Hindlimb muscle (tissue), 1 donor: Measurements from ENCODE around the gene PCDHGB6. TPM values are rescaled to one million over a fixed set of nuclear protein-coding genes. Genes with fewer than 3 reads are reported as not detected.
"Not testable (repeated sequence)": the region's sequence is repeated elsewhere in the genome, so short reads cannot be mapped to it uniquely, and the experiment has no call there.

Experiments used
- DNase-seq: peaks from one replicate; pipeline ENCODE4 v3.0.0-alpha.2; 2013
- polyA plus RNA-seq: library from polyadenylated mRNA; unstranded; fragments of 120-200 nt; gene quantifications from one replicate; pipeline ENCODE4 v1.2.1, GENCODE V29; 2013; ENCODE audit not compliant: insufficient read length

PCDHGB6 gene
- polyA plus RNA-seq, 1 donor = 4.0 TPM

- DNase-seq = no peak
Observed at GRCh38 chr5:141389153-141390042, 18.4 kb upstream of the PCDHGB6 start.

GRCh38 chr5:141392429-141393198 lies 15.2 kb upstream of the PCDHGB6 start, which contains the start of gene PCDHGA8:
TSS of gene PCDHGA8 (plus strand) at chr5:141392633. CDS start at chr5:141392814, 181 bp downstream.
- DNase-seq = no peak

GRCh38 chr5:141393267-141393666 lies 14.6 kb upstream of the PCDHGB6 start:
- no peak for DNase-seq

GRCh38 chr5:141394401-141395187 lies 13.2 kb upstream of the PCDHGB6 start:
- DNase-seq = not testable (repeated sequence)

GRCh38 chr5:141397756-141398551 lies 9.9 kb upstream of the PCDHGB6 start, which contains the start of gene PCDHGB5:
TSS of gene PCDHGB5 (plus strand) at chr5:141397947. CDS start at chr5:141398128, 181 bp downstream.
- not testable (repeated sequence) for DNase-seq

- no peak for DNase-seq
Observed at GRCh38 chr5:141398608-141399007, 9.2 kb upstream of the PCDHGB6 start.

GRCh38 chr5:141399555-141400258 lies 8.1 kb upstream of the PCDHGB6 start:
- no peak for DNase-seq

- DNase-seq = no peak
Observed at GRCh38 chr5:141402553-141403243, 5.1 kb upstream of the PCDHGB6 start, which contains the start of gene PCDHGA9. TSS of gene PCDHGA9 (plus strand) at chr5:141402778. CDS start at chr5:141402953, 175 bp downstream.

GRCh38 chr5:141403387-141403786 lies 4.4 kb upstream of the PCDHGB6 start:
- DNase-seq = no peak

- DNase-seq = no peak
Observed at GRCh38 chr5:141409598-141410306, 1.9 kb downstream of the PCDHGB6 start.

- no peak for DNase-seq
Observed at GRCh38 chr5:141411575-141411974, 3.8 kb downstream of the PCDHGB6 start.

GRCh38 chr5:141412854-141413539 lies 5.2 kb downstream of the PCDHGB6 start, which contains the start of gene PCDHGA10:
TSS of gene PCDHGA10 (plus strand) at chr5:141412987. CDS start at chr5:141413176, 189 bp downstream.
- peak; percentile 22 for DNase-seq

GRCh38 chr5:141413540-141414069 lies 5.8 kb downstream of the PCDHGB6 start:
- DNase-seq = no peak

- not testable (repeated sequence) for DNase-seq
Observed at GRCh38 chr5:141414548-141415274, 6.9 kb downstream of the PCDHGB6 start.

- not testable (repeated sequence) for DNase-seq
Observed at GRCh38 chr5:141415275-141415618, 7.4 kb downstream of the PCDHGB6 start.

- DNase-seq = peak; percentile 35
Observed at GRCh38 chr5:141417494-141418172, 9.8 kb downstream of the PCDHGB6 start, which contains the start of gene PCDHGB7. TSS of gene PCDHGB7 (plus strand) at chr5:141417677. CDS start at chr5:141417860, 183 bp downstream.
